Ovary (tissue), 3 donors: ENCODE results near the gene TMED5.

Experiments
- POLR2A ChIP-seq: fragments of 450-650 bp; IDR thresholded peaks from one replicate; pipeline ENCODE4 v1.6.1; 2017; ENCODE audit warnings: antibody characterized with exemption, mild to moderate bottlenecking, moderate library complexity
- TF ChIP-seq, protein P1 (sequence below), 3 donors: fragments of 450-650 bp in 2 of 3; fragments of 200-600 bp in 1 of 3; IDR thresholded peaks; one replicate each; pipeline versions ENCODE4 v1.5.1 to v1.8.0; 2016 to 2022; ENCODE audit warnings: antibody characterized with exemption in 3 of 3, mild to moderate bottlenecking in 1 of 3
- donor health status: DM: no; HTN: no; CAD: no.

DNA sequence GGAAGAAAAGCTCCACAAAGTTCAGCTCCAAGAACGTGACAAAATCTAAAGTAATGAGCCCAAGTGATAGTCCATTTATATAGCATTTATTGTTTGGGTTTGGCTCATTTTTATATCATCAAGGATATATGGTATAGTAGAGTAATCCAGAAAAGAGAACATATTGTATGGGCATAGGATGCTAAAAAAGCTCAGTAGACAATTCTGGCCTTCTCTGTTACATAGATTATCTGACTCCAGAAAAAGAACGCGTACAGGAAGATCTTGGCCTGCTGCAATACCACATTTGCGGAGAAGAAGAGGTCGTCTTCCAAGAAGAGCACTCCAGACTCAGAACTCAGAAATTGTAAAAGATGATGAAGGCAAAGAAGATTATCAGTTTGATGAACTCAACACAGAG, 43.8 kb downstream of the TMED5 start:
- no peak for TF ChIP-seq POLR2A
- TF ChIP-seq, protein P1, sequence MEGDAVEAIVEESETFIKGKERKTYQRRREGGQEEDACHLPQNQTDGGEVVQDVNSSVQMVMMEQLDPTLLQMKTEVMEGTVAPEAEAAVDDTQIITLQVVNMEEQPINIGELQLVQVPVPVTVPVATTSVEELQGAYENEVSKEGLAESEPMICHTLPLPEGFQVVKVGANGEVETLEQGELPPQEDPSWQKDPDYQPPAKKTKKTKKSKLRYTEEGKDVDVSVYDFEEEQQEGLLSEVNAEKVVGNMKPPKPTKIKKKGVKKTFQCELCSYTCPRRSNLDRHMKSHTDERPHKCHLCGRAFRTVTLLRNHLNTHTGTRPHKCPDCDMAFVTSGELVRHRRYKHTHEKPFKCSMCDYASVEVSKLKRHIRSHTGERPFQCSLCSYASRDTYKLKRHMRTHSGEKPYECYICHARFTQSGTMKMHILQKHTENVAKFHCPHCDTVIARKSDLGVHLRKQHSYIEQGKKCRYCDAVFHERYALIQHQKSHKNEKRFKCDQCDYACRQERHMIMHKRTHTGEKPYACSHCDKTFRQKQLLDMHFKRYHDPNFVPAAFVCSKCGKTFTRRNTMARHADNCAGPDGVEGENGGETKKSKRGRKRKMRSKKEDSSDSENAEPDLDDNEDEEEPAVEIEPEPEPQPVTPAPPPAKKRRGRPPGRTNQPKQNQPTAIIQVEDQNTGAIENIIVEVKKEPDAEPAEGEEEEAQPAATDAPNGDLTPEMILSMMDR (IDR thresholded peaks at IDR 0.05): no peak
